HepG2 (cell line): ENCODE data around the gene SLC25A23. TPM values are rescaled to one million over a fixed set of nuclear protein-coding genes. Genes with fewer than 3 reads are reported as not detected.
A peak's percentile ranks its signal among the peaks of the same experiment; 100 is the strongest.

ENCODE experiments used
- ADNP ChIP-seq: sonication (generic); formaldehyde crosslinking; IDR thresholded peaks from 2 replicates; pipeline ENCODE4 v1.4.0; 2020; ENCODE audit warnings: missing genetic modification reagents
- AHDC1 ChIP-seq: sonication (generic); formaldehyde crosslinking; IDR thresholded peaks from 2 replicates; pipeline ENCODE4 v1.5.1; 2020; ENCODE audit warnings: mild to moderate bottlenecking, missing genetic modification reagents, borderline replicate concordance
- ARNT2 ChIP-seq: sonication (generic); formaldehyde crosslinking; IDR thresholded peaks from 2 replicates; pipeline ENCODE4 v1.8.0; 2022; ENCODE audit warnings: mild to moderate bottlenecking, low read depth, missing genetic modification reagents, moderate library complexity
- ATF7-NPFF ChIP-seq: sonication (generic); formaldehyde crosslinking; IDR thresholded peaks from 2 replicates; pipeline ENCODE4 v1.8.1; 2023; ENCODE audit warnings: mild to moderate bottlenecking, low read depth, missing genetic modification reagents, moderate library complexity
- CCDC6 ChIP-seq: sonication (generic); formaldehyde crosslinking; IDR thresholded peaks from 2 replicates; pipeline ENCODE4 v1.8.1; 2022; ENCODE audit warnings: mild to moderate bottlenecking, missing genetic modification reagents, moderate library complexity
- CENPBD1 ChIP-seq: sonication (generic); formaldehyde crosslinking; IDR thresholded peaks from 2 replicates; pipeline ENCODE4 v1.8.0; 2022; ENCODE audit warnings: missing genetic modification reagents, low read depth, mild to moderate bottlenecking, borderline replicate concordance
- ELF3 ChIP-seq: IDR thresholded peaks from 2 replicates; pipeline ENCODE4 v1.6.1; 2016; ENCODE audit warnings: missing genetic modification reagents, missing compliant biosample characterization
- HNRNPLL ChIP-seq: fragments of 200-400 bp; formaldehyde crosslinking; IDR thresholded peaks from 2 replicates; pipeline ENCODE4 v1.6.1; 2017; ENCODE audit warnings: mild to moderate bottlenecking, low read depth, low read length; ENCODE audit not compliant: poor library complexity, severe bottlenecking
- HNRNPUL1 ChIP-seq: fragments of 200-400 bp; formaldehyde crosslinking; IDR thresholded peaks from 2 replicates; pipeline ENCODE4 v1.6.1; 2017; ENCODE audit warnings: low read depth, mild to moderate bottlenecking, low read length, moderate library complexity
- MBD4 ChIP-seq: IDR thresholded peaks from 2 replicates; pipeline ENCODE4 v1.6.1; 2012; ENCODE audit warnings: low read length, inconsistent platforms, borderline replicate concordance
- MED1 ChIP-seq: sonication (generic); formaldehyde crosslinking; IDR thresholded peaks from 2 replicates; pipeline ENCODE4 v1.4.0; 2020; ENCODE audit warnings: missing genetic modification reagents
- MEIS1 ChIP-seq: sonication (generic); formaldehyde crosslinking; IDR thresholded peaks from 2 replicates; pipeline ENCODE4 v1.9.0; 2021; ENCODE audit warnings: mild to moderate bottlenecking, missing genetic modification reagents, moderate library complexity, borderline replicate concordance
- NCOA2 ChIP-seq: sonication (generic); formaldehyde crosslinking; IDR thresholded peaks from 2 replicates; pipeline ENCODE4 v1.8.0; 2022; ENCODE audit warnings: inconsistent platforms
- RORA ChIP-seq: sonication (generic); formaldehyde crosslinking; IDR thresholded peaks from 2 replicates; pipeline ENCODE4 v1.5.0; 2020; ENCODE audit warnings: mild to moderate bottlenecking, missing genetic modification reagents, moderate library complexity
- SMAD9 ChIP-seq: sonication (generic); formaldehyde crosslinking; IDR thresholded peaks from 2 replicates; pipeline ENCODE4 v1.5.1; 2020; ENCODE audit warnings: mild to moderate bottlenecking, missing genetic modification reagents
- SRSF9 ChIP-seq: fragments of 200-400 bp; formaldehyde crosslinking; IDR thresholded peaks from 2 replicates; pipeline ENCODE4 v1.6.1; 2018; ENCODE audit warnings: borderline replicate concordance, mild to moderate bottlenecking, low read depth, low read length; ENCODE audit not compliant: insufficient read depth, poor library complexity, severe bottlenecking
- YEATS4 ChIP-seq: sonication (generic); formaldehyde crosslinking; IDR thresholded peaks from 2 replicates; pipeline ENCODE4 v1.4.0; 2020; ENCODE audit warnings: missing genetic modification reagents, borderline replicate concordance
- ZNF234 ChIP-seq: sonication (generic); formaldehyde crosslinking; conservative IDR thresholded peaks from 2 replicates; pipeline ENCODE4 v1.5.1; 2020; ENCODE audit warnings: mild to moderate bottlenecking, missing genetic modification reagents
- ZNF546 ChIP-seq: sonication (generic); formaldehyde crosslinking; conservative IDR thresholded peaks from 2 replicates; pipeline ENCODE4 v1.8.1; 2023; ENCODE audit warnings: mild to moderate bottlenecking, missing genetic modification reagents
- ZNF672 ChIP-seq: sonication (generic); formaldehyde crosslinking; IDR thresholded peaks from 2 replicates; pipeline ENCODE4 v1.8.1; 2022; ENCODE audit warnings: missing genetic modification reagents
- ZNF687 ChIP-seq: sonication (generic); formaldehyde crosslinking; IDR thresholded peaks from 2 replicates; pipeline ENCODE4 v1.5.1; 2020; ENCODE audit warnings: mild to moderate bottlenecking, missing genetic modification reagents, moderate library complexity
- polyA plus RNA-seq, 8 experiments: library from polyadenylated mRNA; depleted of rRNA in 3 of 8; stranded (reverse) in 7 of 8; unstranded in 1 of 8; fragments of >200 nt; fragmentation: Illumina TruSeq in 4 of 8; extraction: Trizol in 4 of 8; gene quantifications; 2 replicates each; pipeline versions ENCODE4 v1.2.1 to v1.2.3, GENCODE V29; 2011 to 2016; ENCODE audit warnings: low read depth in 4 of 8, missing spikeins in 1 of 8, mixed read lengths in 1 of 8; ENCODE audit not compliant: insufficient read depth in 1 of 8
- total RNA-seq, 5 experiments: library from RNA; depleted of rRNA; stranded (reverse); fragments of >200 nt; fragmentation: Illumina TruSeq; extraction: Trizol; gene quantifications; 2 replicates each; pipeline ENCODE4 v1.2.3, GENCODE V29; 2016; ENCODE audit warnings: low read depth in 1 of 5

The SLC25A23 gene
- total and polyA plus RNA-seq, 2 of the 13 experiments (the other 11 are each of a cell fraction or from before 2014, with no cell fraction given), result 12.4 to 15.2 TPM

GRCh38 chr19:6476896-6477431 is 17.4 kb upstream of the SLC25A23 start (continued):
- TF ChIP-seq AHDC1 (CRISPR knock-in tag) (0 out of 2 replicates have a peak, but pooled peaks have one; percentile 22), ZNF687 (CRISPR knock-in tag) (peak; percentile 14), HNRNPUL1 (no peak), ZNF234 (CRISPR knock-in tag) (no peak), NCOA2 (CRISPR knock-in tag) (no peak), ZNF672 (CRISPR knock-in tag) (no peak), ARNT2 (CRISPR knock-in tag) (no peak), ATF7-NPFF (CRISPR knock-in tag) (no peak), MED1 (no peak), ADNP (CRISPR knock-in tag) (no peak), CCDC6 (CRISPR knock-in tag) (no peak), YEATS4 (CRISPR knock-in tag) (no peak), SMAD9 (no peak), SRSF9 (no peak), ZNF546 (no peak), MBD4 (no peak), CENPBD1 (CRISPR knock-in tag) (no peak), MEIS1 (no peak), RORA (CRISPR knock-in tag) (no peak), ELF3 (no peak), HNRNPLL (peak; percentile 12)
